Activated naive CD8-positive, alpha-beta T cell (primary cell): ENCODE results near the gene TBC1D16.

Source experiments
- H3K27ac Mint-ChIP-seq: one replicate; pipeline ENCODE4 v1.8.0; 2021; ENCODE audit warnings: mixed read lengths
- H3K27me3 Mint-ChIP-seq: one replicate; pipeline ENCODE4 v1.8.0; 2021; ENCODE audit warnings: mixed read lengths
- H3K36me3 Mint-ChIP-seq: one replicate; pipeline ENCODE4 v1.8.0; 2021; ENCODE audit warnings: mixed read lengths
- H3K4me1 Mint-ChIP-seq: one replicate; pipeline ENCODE4 v1.8.0; 2021; ENCODE audit warnings: low read depth, mixed read lengths
- H3K4me3 Mint-ChIP-seq: one replicate; pipeline ENCODE4 v1.8.0; 2021; ENCODE audit warnings: mild to moderate bottlenecking, mixed read lengths
- H3K9me3 Mint-ChIP-seq: one replicate; pipeline ENCODE4 v1.8.0; 2021; ENCODE audit warnings: low read depth, mixed read lengths

Gene TBC1D16

DNA sequence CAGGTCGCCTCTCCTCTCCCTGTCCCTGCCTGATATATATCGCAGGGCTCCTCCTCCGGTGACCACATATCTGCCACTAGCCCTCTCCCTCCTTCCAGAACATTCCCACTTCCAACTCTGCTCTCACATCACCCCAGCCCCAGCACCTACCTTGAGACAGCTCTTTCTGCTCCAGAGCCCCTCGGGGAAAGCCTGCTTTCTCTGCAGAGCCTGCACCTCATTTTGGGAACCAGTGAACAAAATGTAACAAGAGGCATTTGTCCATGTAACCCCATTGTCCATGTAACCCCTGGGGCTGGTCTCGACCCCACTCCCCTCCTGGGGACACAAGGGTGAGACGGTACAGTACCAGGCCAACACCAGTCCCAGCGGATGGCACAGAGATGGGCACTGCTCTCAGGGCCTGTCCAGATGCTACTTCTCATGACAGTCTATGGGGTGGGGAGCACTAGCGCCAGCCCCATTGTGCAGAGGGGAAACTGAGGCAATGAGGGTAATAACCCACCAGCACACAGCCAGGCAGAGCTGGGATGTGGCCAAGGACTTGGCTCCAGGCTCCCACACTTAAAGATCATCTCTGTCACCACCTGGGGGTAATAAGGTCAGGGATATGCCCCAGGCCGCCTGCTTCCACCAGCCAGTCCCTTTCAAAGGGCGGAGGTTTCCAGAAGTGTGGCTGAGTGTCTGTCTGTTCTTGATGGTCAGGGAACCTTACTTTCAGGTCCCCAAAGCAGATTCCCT lies 42.9 kb downstream of the TBC1D16 start:
- H3K4me1 Mint-ChIP-seq = peaks cover 56% of the 10 kb centered on the region
- peak overlapping the region; percentile 78 for H3K27ac Mint-ChIP-seq
- peak overlapping the region; percentile 84 for H3K4me3 Mint-ChIP-seq
- H3K36me3 Mint-ChIP-seq = no peaks in the 10 kb centered on the region
- no peaks in the 10 kb centered on the region for H3K27me3 Mint-ChIP-seq
- H3K9me3 Mint-ChIP-seq = no peaks in the 10 kb centered on the region

DNA sequence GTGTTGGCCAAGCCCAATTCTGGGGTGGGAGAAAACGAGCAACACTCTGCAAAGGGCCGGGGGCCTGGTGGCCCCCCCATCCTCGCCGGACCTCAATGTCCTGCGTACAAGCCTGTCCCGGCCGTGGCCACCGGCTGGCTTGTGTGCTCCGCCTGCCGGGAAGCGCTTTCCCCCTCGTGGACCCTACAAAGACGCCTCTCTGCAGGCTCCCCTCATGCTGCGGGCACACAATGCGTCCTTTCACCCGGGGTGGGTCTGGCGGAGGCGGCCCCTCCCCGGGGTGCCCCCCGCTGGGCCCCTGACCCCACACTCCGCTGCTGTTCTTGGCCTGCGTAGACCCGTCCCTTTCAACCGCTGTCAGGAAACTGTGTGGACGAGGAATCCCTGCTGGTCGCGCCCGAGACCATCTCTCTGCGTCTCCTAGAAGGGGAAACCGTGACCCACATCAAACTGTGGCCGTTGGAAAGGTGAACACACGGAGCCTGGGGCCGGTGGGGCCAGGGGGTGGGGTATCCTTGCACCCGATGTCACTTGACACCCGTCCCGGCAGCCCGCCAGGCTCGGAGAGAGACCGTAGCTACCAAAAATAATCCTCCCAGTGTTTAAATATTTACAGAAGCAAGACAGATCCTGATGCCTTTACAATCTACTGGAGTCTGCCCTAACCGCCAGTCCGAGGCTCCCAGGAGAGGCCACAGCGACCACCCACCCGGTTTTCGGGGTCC lies 43.6 kb downstream of the TBC1D16 start:
- Mint-ChIP-seq H3K9me3 (no peaks in the 10 kb centered on the region), H3K4me1 (peaks cover 50% of the 10 kb centered on the region), H3K4me3 (peak overlapping the region; percentile 84), H3K27me3 (no peaks in the 10 kb centered on the region), H3K27ac (peak overlapping the region; percentile 78), H3K36me3 (no peaks in the 10 kb centered on the region)

DNA sequence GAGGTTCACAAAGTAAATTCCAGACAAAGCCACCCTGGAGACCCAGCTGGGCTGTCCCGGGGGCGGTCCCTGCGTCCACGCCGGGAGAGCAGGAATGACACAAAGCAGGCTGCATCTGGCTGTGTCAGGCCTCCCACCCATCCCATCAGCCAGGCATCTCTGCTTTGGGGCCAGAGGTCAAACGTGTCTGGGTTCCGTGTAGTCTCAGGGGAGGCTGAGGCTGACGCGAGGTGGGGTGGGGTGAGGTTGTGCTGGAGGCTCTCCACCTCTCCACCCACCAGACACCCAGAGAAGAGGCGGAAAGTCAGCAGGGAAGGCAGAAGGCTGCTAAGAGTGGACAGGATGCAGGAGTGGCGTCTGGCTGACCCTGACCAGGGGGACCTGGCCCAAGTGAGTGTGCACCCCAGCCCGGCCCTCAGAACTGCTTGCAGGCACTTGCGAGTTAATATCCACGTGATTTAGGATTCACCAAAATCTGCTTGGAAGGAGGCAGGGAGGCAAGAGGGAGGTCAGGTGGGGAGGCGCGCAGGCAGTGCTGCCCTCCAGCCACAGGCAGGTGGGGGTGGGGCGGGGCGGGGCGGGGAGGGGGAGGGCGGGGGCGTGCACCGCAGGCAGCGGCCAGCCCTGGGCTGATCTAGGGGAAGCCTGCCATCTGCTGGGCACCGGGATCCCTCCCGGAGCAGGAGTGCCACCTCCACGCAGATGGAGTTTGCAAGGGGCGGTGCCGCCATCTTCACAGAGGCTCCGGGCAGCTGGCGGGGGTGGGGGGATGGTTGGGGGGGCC lies 44.3 kb downstream of the TBC1D16 start:
- no peaks in the 10 kb centered on the region for H3K9me3 Mint-ChIP-seq
- peak overlapping the region; percentile 84 for H3K4me3 Mint-ChIP-seq
- H3K27ac Mint-ChIP-seq = no peak overlapping the region
- peaks cover 43% of the 10 kb centered on the region for H3K4me1 Mint-ChIP-seq
- no peaks in the 10 kb centered on the region for H3K27me3 Mint-ChIP-seq
- H3K36me3 Mint-ChIP-seq = no peaks in the 10 kb centered on the region

DNA sequence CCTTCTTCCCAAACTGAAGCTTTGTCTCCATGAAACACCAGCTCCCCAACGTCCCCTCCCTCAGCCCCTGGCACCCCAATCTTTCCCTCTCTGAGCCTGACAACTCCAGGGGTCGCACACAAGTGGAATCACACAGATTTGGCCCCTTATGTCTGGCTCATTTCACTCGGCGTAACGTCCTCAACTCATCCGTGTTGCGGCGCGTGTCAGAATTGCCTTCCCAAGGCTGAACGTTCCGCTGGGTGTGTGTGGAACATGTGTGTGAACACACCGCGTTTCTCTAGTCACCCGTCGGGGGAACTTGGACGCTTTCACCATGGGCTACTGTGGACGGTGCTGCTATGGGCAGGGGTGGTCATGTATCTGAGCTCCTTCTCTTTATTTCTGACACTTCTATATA lies 45.0 kb downstream of the TBC1D16 start:
- no peaks in the 10 kb centered on the region for H3K27me3 Mint-ChIP-seq
- H3K9me3 Mint-ChIP-seq = no peaks in the 10 kb centered on the region
- H3K4me3 Mint-ChIP-seq = peak overlapping the region; percentile 63
- no peak overlapping the region for H3K27ac Mint-ChIP-seq
- no peaks in the 10 kb centered on the region for H3K36me3 Mint-ChIP-seq
- peaks cover 37% of the 10 kb centered on the region for H3K4me1 Mint-ChIP-seq

DNA sequence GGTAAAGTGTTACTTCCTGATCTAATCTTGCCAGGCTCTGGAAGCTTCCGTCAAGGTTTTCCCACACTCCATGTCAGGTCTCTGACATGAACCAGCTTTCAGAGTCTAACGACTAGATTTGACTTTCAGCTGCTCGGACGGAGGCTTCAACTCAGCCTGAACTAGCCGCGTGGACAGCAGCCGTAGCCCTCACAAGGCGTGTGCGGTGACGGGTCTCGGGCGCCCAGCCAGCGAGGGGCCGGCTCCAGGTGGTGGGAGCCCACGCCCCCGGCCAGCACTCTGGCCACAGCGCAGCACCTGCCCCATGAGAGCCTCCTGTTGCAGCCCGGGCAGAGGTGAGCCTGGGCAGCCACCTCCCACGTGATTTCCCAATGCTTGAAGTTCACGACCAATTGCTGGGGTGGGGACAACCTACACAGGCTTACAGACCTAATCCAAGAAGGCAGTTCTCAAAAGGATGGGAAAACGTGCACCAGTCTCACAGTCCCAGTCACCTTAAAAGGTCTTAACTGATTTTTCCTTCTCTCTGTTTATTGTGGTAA lies 45.5 kb downstream of the TBC1D16 start:
- Mint-ChIP-seq H3K9me3 (no peaks in the 10 kb centered on the region), H3K4me1 (peaks cover 33% of the 10 kb centered on the region), H3K27ac (no peak overlapping the region), H3K27me3 (no peaks in the 10 kb centered on the region), H3K36me3 (no peaks in the 10 kb centered on the region), H3K4me3 (peak overlapping the region; percentile 17)

DNA sequence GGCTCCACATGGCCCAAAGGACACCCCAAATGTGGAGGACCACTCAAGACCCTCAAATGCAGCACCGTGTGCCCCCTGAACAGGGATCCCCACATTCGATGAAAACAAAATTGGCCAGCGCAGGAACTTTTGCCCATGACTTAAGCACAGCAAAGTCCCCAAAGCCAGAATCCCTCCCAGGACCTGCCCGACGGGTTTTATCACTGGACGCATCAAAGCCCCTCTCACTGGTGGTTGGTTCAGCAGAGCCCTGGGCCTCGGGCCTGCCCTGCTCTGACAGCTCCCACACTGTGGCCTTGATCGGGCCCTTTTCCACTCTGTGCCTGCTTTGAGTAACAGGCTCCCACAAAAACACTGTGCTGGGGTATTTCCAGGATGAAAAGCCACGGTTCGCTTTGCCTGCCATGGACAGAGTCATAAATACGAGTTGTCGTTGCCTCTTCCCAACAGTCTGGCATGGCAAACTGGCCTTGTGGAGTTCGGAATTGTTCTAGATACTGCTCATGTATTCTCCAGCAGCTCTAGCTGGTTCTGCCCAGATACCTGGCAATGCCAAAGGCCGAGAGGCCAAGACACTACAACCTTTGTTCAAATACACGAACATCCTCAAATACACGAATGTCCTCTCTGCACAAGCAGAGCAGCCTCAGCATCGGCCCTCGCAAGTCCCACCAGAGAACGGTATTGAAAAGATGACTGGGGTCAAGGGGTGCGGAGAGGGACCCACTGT lies 46.4 kb downstream of the TBC1D16 start:
- no peaks in the 10 kb centered on the region for H3K27me3 Mint-ChIP-seq
- no peak overlapping the region for H3K4me3 Mint-ChIP-seq
- no peak overlapping the region for H3K27ac Mint-ChIP-seq
- H3K36me3 Mint-ChIP-seq = no peaks in the 10 kb centered on the region
- peaks cover 32% of the 10 kb centered on the region for H3K4me1 Mint-ChIP-seq
- no peaks in the 10 kb centered on the region for H3K9me3 Mint-ChIP-seq

DNA sequence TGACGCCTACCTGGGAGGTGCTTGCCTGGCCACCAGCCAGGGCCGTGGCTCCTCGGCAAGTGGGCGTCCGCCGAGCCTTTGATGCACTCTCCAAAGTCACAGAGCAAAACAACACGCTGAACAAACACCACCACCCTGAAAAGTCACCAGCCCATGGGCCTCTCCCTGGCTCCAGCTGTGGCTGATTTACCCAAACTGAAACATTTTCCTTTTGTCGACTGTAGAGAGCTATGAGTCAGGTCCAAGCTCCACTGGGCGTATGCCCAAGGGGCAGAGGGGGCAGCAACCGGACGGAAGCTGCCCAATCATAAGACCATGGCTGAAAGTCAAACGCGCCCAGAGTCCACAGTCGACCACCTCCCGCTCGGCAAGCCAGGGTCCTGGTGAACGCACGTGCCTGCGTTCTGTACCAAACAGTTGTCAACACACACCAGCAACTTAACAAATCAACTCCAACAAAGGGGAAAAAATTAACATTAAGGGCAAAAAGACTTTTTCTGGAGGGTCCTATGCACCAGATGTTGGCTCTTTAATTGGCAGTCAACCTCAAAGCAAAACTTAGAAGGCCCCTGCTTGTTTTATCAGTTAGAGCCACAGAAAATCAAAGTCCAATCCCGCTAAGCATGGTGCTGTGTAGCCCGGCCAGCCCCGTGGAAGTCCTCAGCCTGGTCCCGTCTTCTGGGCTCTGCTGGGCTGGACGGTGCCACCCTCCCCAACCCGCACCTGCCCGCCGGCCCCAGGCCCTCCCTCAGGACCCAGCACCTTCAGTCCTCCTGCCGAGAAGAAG lies 47.3 kb downstream of the TBC1D16 start:
- Mint-ChIP-seq H3K36me3 (no peaks in the 10 kb centered on the region), H3K4me1 (peaks cover 25% of the 10 kb centered on the region)

DNA sequence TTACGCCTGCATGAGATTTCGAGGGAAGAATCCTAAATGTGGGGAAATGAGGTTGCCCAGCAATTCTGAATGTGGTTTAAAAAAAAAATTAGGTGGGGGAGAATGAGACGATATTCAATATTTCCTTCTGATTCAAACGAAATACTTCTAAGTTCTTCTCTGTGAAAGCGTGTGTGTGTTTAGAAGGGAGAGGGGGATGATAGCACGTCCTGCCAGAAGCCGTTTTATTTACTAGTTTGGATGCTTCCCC lies 47.8 kb downstream of the TBC1D16 start:
- peaks cover 20% of the 10 kb centered on the region for H3K4me1 Mint-ChIP-seq
- no peaks in the 10 kb centered on the region for H3K36me3 Mint-ChIP-seq
- no peak overlapping the region for H3K27ac Mint-ChIP-seq
- H3K27me3 Mint-ChIP-seq = no peaks in the 10 kb centered on the region
- H3K9me3 Mint-ChIP-seq = no peaks in the 10 kb centered on the region
- H3K4me3 Mint-ChIP-seq = no peak overlapping the region

More for the DNA sequence above, 47.3 kb downstream of the TBC1D16 start:
- H3K9me3 Mint-ChIP-seq = no peaks in the 10 kb centered on the region
- H3K27me3 Mint-ChIP-seq = no peaks in the 10 kb centered on the region
- no peak overlapping the region for H3K4me3 Mint-ChIP-seq
- no peak overlapping the region for H3K27ac Mint-ChIP-seq

DNA sequence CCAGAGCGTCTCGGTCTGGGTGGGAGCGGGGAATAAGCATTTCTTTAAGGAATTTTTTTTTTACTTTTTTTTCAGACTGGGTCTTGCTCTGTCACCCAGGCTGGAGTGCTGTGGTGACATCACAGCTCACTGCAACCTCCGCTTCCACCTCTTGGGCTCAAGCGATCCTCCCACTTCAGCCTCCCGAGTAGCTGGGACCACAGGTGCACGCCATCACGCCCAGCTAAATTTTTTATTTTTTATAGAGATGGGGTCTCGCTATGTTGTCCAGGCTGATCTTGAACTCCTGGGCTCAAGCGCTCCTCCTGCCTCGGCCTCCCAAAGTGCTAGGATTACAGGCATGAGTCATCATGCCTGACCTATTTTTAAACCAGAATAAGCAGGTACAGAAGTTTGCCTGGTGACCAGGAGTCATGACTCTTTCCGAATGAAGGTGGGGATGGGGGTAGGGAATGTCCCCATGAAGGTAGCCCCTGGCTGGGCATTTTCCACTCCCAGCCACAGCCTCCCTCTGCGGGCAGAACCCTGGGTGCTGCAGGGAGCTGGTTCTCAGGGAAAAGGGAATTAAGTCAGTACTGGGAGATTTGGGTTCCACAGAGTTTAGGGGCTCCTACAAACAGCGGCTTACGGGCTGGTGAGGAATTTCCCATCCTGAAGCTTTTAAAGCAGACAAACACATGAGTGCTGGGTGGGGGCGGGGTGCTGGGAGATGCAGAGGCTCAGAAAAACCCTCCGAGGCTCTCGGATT lies 48.3 kb downstream of the TBC1D16 start:
- Mint-ChIP-seq H3K36me3 (no peaks in the 10 kb centered on the region), H3K4me3 (no peak overlapping the region), H3K4me1 (peaks cover 15% of the 10 kb centered on the region), H3K9me3 (no peaks in the 10 kb centered on the region), H3K27me3 (no peaks in the 10 kb centered on the region), H3K27ac (no peak overlapping the region)

DNA sequence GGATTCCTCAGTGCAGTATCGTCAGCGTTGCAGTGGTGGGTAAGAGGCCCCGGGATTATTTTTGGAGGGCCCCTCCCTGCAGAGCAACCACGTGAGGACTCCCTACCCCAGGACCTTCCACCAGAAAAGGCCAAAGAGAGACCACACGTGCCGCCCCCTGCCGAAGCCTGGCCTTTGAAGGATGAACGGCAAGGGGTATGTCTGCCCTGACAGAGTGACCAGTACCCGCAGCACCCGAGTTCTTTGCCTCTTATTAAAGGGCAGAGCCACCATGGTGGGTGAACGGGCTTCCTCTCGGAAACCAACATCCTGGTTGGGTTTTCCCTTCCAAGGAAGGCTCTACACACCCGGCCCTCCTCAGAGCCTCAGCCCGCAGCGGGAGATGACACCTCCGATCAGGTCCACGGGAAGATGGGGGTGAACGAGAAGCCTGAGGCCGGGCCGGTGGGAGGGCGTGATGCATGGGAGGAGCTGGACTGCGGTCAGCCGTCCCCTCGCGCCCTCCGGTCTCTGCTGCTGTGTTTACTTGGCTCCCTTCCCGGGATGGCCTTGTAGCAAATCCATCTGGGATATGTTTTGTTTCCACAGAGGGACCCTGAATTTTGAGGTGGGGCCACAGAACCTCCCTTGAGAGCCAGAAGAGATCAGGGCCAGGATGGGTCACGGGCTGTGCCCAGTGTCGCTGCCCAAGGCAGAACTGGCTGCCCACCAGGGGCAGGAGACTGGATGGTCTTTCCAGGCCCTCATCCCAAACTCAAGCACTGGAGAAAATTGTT lies 49.1 kb downstream of the TBC1D16 start:
- Mint-ChIP-seq H3K27me3 (no peaks in the 10 kb centered on the region), H3K4me1 (peaks cover 13% of the 10 kb centered on the region), H3K4me3 (no peak overlapping the region), H3K27ac (no peak overlapping the region), H3K36me3 (no peaks in the 10 kb centered on the region), H3K9me3 (no peaks in the 10 kb centered on the region)

DNA sequence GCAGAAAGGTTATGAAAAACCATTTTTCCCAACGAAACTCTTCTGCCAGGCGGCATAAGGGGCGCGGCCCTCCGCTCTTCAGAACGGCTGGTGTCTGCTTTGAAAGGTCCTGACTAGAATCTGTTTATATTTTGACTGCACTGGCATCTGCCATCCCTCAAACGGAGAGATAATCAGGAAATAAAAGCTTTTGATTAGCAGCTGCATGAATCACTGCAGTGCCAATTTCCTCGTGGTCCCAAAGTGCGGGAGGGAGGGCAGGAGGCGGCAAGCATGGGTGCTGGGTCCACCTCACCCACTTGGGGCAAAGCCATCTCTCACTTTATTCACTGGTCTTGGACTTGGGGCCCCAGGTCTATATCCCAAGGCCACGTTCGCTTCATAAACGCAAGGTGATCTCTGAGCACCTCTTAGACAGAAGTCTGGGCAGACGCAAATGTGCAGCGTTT lies 49.7 kb downstream of the TBC1D16 start:
- no peaks in the 10 kb centered on the region for H3K9me3 Mint-ChIP-seq
- H3K4me1 Mint-ChIP-seq = peaks cover 10% of the 10 kb centered on the region
- no peak overlapping the region for H3K4me3 Mint-ChIP-seq
- H3K36me3 Mint-ChIP-seq = no peaks in the 10 kb centered on the region
- H3K27me3 Mint-ChIP-seq = no peaks in the 10 kb centered on the region
- no peak overlapping the region for H3K27ac Mint-ChIP-seq

DNA sequence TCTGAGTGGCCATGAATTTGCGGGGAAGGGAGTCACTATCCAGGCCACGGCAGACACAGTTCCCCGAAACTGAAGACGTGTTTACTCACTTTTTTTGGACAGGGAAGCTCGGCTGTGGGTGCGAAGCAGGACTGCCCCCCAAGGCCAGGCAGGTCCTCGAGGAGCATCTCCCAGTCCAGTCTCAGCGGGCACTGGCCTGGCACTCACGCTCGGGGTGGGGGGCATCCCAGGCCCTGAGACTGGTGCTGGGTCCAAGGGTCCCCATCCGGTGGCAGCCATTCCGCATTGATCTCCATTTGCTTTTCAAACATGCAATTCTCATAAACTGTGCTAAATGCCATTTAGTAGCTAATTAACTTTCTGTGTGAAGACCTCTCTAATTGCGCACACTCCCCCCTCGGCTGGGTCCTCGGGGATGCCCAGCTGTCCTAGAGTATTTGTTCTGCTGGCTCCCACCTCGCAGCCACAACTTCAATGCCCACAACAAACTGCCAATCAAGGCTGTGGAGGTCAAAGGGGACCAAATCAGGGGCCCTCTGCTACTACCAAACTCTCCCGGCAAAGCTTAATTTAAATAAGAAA lies 50.2 kb downstream of the TBC1D16 start:
- H3K36me3 Mint-ChIP-seq = no peaks in the 10 kb centered on the region
- H3K9me3 Mint-ChIP-seq = no peaks in the 10 kb centered on the region
- H3K27me3 Mint-ChIP-seq = no peaks in the 10 kb centered on the region
- H3K27ac Mint-ChIP-seq = no peak overlapping the region
- no peak overlapping the region for H3K4me3 Mint-ChIP-seq
- peaks cover 8% of the 10 kb centered on the region for H3K4me1 Mint-ChIP-seq

DNA sequence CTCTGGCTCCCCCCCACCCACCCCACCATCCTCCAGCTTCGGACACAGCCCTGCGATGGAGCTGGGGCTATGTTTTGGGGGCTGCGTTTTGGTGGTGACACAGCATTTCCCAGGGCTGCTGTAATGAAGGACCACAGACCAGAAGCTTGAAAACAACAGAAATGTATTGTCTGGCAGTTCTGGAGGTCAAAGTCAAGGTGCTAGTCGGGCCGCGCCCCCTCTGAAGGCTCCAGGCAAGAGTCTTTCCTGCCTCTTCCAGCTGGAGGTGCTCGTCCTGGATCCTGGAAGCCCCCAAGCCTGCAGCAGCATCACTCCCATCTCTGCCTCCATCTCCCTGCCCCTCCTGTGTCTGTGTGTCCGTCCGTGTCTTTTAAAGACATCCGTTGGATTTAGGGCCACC lies 50.8 kb downstream of the TBC1D16 start:
- H3K27me3 Mint-ChIP-seq = no peaks in the 10 kb centered on the region
- H3K4me3 Mint-ChIP-seq = no peak overlapping the region

More for the DNA sequence above, 50.8 kb downstream of the TBC1D16 start:
- H3K36me3 Mint-ChIP-seq = no peaks in the 10 kb centered on the region
- no peak overlapping the region for H3K27ac Mint-ChIP-seq
- H3K4me1 Mint-ChIP-seq = peaks cover 8% of the 10 kb centered on the region
- no peaks in the 10 kb centered on the region for H3K9me3 Mint-ChIP-seq
